T-helper 2 cell treated with Interferon-gamma antibody and Interleukin-4, amounts not matched to agents 5 μg/mL and 100 μg/mL, for 36 hours (primary cell): ENCODE data around the gene SLC43A1.

Source experiments
- DNase-seq: peaks from one replicate; pipeline ENCODE4 v3.0.0; 2021; ENCODE audit warnings: low spot score
- H3K27ac Mint-ChIP-seq: one replicate; pipeline ENCODE4 v1.8.0; 2021; ENCODE audit warnings: mild to moderate bottlenecking, mixed read lengths
- H3K27me3 Mint-ChIP-seq: one replicate; pipeline ENCODE4 v1.8.0; 2021; ENCODE audit warnings: low read depth, mixed read lengths
- H3K36me3 Mint-ChIP-seq: one replicate; pipeline ENCODE4 v1.8.0; 2021; ENCODE audit warnings: low read depth, mixed read lengths
- H3K4me1 Mint-ChIP-seq: one replicate; pipeline ENCODE4 v1.8.0; 2021; ENCODE audit warnings: low read depth, mixed read lengths
- H3K4me3 Mint-ChIP-seq: one replicate; pipeline ENCODE4 v1.8.0; 2022; ENCODE audit warnings: mild to moderate bottlenecking, moderate library complexity, mixed read lengths
- H3K9me3 Mint-ChIP-seq: one replicate; pipeline ENCODE4 v1.8.0; 2021; ENCODE audit warnings: mixed read lengths

Gene SLC43A1

GRCh38 chr11:57440744-57441414 lies 74.6 kb downstream of the SLC43A1 start:
- Mint-ChIP-seq H3K27me3 (peaks cover 4% of the 10 kb centered on the region), H3K4me3 (no peak overlapping the region), H3K27ac (no peak overlapping the region), H3K4me1 (no peaks in the 10 kb centered on the region), H3K9me3 (no peaks in the 10 kb centered on the region), H3K36me3 (no peaks in the 10 kb centered on the region)
- no peak for DNase-seq

GRCh38 chr11:57439786-57440185 lies 75.7 kb downstream of the SLC43A1 start:
- H3K27me3 Mint-ChIP-seq: peaks cover under 1% of the 10 kb centered on the region
- DNase-seq: no peak
- H3K4me3 Mint-ChIP-seq: no peak overlapping the region
- no peaks in the 10 kb centered on the region for H3K36me3 Mint-ChIP-seq
- no peaks in the 10 kb centered on the region for H3K4me1 Mint-ChIP-seq
- no peak overlapping the region for H3K27ac Mint-ChIP-seq
- no peaks in the 10 kb centered on the region for H3K9me3 Mint-ChIP-seq

- no peak overlapping the region for H3K4me3 Mint-ChIP-seq
- H3K4me1 Mint-ChIP-seq: no peaks in the 10 kb centered on the region
- H3K27me3 Mint-ChIP-seq: no peaks in the 10 kb centered on the region
- H3K9me3 Mint-ChIP-seq: no peaks in the 10 kb centered on the region
- no peak overlapping the region for H3K27ac Mint-ChIP-seq
- DNase-seq: no peak
- no peaks in the 10 kb centered on the region for H3K36me3 Mint-ChIP-seq
Observed at GRCh38 chr11:57438345-57439285, 76.9 kb downstream of the SLC43A1 start.

GRCh38 chr11:57436031-57436430 lies 79.5 kb downstream of the SLC43A1 start:
- no peak overlapping the region for H3K27ac Mint-ChIP-seq
- no peaks in the 10 kb centered on the region for H3K9me3 Mint-ChIP-seq
- DNase-seq: no peak
- peaks cover 8% of the 10 kb centered on the region for H3K4me1 Mint-ChIP-seq
- H3K36me3 Mint-ChIP-seq: no peaks in the 10 kb centered on the region
- H3K4me3 Mint-ChIP-seq: no peak overlapping the region
- no peaks in the 10 kb centered on the region for H3K27me3 Mint-ChIP-seq

GRCh38 chr11:57434640-57435546 lies 80.6 kb downstream of the SLC43A1 start:
- H3K9me3 Mint-ChIP-seq: no peaks in the 10 kb centered on the region
- peaks cover 8% of the 10 kb centered on the region for H3K4me1 Mint-ChIP-seq
- DNase-seq: no peak
- H3K27me3 Mint-ChIP-seq: no peaks in the 10 kb centered on the region
- H3K4me3 Mint-ChIP-seq: no peak overlapping the region
- no peaks in the 10 kb centered on the region for H3K36me3 Mint-ChIP-seq
- no peak overlapping the region for H3K27ac Mint-ChIP-seq
